DMS 273 (cell line): Measurements from ENCODE around the gene NFYC.

Experiments used
- DNase-seq: peaks from one replicate; lab custom pipeline; 2025; ENCODE audit not compliant: unreplicated experiment; lab: John Stamatoyannopoulos, UW

NFYC gene

GRCh38 chr1:40794974-40795715, 103.6 kb downstream of the NFYC start:
- no peak for DNase-seq

DNA sequence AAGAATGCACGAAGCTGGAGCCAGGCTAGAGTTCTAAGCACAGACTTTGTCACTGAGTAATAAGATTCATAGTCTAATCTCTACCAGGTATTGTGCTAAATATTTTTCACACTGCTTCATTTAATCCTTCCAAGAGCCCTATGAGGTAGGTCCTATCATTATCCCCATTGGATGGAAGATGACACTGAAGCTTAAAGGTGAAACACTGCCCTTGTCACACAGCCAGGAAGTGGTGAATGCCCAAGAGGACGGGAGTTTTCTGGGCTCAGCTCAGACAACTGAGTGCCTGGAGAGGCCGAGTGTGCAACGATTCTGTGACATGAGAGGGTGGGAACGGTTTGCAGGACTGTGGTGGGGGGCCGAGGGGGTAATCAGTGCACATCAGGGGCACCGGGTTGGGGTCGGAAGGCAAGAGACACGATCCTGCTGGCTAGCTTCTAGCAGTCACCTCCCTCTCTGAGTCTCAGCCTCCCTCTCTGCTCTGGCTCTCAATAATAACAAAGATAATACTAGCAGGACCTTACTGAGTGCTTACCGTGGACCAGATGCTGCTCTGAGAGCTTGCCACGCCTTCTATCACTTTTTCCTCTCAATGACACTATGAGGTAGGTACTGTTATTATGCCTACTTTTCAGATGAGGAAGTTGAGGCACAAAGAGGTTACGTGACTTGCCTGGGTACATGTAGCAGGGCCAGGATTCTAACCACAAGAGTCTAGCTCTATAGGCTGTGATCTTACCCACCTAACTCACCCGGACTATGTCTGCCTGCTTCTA, 104.5 kb downstream of the NFYC start:
- DNase-seq, result no peak

DNA sequence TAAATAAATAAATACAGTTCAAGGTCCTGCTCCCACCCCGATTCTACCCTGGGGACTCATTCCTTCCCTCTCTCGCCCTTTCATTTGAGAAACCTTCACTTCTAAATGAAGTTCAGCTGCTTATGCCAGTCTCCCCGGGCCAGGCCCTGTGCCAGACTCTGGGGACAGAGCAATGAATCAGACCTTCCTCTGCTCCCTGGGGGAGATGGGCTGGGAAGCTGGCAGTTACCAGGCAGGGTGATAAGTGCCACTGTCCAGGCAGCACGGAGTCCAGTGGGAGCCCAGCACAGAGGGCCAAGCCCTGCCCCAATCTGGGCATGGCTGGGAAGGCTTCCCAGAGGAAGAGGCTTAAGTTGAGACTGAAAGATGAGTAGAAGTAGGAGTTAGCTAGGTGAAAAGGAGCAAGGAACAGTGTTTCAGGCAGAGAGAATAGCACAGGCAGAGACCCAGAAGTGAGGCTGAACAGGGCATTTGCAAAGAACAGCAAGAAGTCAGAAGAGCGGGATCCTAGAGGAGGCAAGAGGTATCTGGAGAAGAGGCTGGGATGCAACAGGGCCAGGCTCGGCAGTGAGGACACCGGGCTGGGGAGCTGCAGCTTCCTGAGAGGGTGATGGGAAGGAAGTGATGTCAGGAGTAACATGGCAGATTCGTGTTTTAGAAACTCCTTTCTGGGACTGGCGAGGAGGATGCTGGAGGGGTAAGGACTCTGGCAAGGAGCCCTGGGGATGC, 105.6 kb downstream of the NFYC start:
- peak; percentile 88 for DNase-seq

DNA sequence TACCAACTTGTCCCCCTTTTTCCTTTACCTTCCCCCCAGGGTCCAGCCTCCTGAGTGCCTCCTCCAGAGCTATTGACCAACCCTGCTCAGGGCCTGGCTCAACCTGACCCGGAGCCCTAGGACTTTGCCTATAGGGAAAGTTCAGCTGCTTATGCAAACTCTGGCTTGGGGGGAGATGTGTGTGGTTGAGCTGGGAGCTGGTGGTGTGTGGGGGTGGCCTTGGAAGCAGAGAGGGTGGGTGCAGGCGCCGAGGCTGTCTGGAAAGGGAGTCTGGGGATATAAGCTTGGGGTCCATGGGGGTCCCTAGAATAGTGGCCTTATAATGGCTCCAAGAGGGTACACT, 106.1 kb downstream of the NFYC start:
- DNase-seq, result no peak

- peak; percentile 93 for DNase-seq
These were observed 107.1 kb downstream of the NFYC start for GRCh38 chr1:40798366-40799281.

- DNase-seq, result peak; percentile 93
These were observed 107.9 kb downstream of the NFYC start for GRCh38 chr1:40799351-40799867.

- no peak for DNase-seq
These were observed 110.2 kb downstream of the NFYC start for GRCh38 chr1:40801742-40802077.

DNA sequence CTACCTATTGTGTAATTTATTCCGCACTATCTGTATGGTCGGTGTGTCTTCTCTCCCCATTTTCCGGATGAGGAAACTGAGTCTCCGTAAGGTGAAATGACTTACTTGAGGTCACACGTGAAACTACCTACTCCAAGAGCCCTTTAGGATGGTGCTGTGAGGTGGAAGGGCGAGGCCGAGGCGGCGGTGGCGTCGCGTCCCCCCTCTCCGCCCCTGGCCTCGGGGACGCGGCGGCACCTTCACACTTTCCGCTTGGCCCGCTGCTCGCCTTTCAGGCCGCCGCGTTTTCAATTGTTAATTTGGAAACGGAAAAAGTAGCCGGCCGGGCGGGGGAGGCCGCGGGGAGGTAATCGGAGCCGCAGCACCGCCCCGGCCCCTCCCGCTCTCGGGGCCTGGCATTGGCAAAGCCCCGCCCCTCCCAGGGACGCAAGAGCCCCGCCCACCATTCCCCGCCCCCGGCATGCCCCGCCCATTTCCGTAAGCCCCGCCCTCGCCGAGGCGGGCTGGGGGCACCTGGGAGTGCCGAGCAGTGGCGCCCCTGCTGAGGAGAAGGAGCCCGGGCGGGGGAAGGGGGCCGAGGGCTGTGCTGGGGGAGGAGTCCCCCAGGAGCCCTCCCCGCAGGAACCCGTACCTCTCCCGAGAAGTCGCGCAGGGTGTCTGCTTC, 110.7 kb downstream of the NFYC start:
- peak; percentile 99 for DNase-seq

GRCh38 chr1:40802742-40803113, 111.2 kb downstream of the NFYC start:
- DNase-seq, result no peak

- no peak for DNase-seq
These were observed 111.9 kb downstream of the NFYC start for GRCh38 chr1:40803447-40803846.

DNA sequence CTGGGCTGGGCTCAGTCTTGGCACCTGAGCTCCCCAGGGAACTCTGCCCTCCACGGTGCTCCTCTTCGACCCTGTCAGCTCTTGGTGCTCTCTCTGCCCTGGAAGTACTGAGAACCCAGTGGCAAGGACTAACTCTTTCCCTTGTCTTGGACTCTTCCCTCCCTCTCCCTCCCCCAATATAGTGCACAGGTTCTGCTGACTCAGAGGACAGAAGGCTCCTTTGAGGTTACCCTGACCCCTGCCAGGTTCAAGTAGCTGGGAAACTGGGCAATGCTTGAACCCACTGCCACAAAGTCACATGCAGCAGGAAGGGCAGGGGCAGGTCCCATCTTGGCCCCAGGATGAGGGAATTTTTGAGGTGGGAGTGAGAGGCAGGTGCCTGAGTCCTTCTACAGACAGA, 112.4 kb downstream of the NFYC start:
- no peak for DNase-seq

DNA sequence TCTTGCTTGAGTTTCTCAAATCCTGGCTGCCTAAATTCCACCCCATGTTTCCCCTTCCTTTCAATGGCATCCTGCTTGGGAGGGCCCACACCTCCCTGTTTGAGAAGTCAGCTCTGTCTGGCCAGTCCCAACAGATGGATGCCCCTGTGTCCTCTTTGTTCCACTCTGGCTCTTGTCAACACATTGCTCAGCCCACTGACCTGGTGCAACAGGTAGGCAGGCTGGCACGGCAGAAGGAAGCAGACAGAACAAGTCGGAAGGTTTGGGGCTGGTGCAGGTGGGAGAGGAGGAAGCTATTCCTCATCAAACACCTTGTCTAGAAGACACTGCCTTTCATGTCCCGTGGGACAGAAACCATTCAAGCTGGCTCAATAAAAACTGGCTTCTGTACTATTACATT, 114.7 kb downstream of the NFYC start:
- no peak for DNase-seq

- DNase-seq, result no peak
These were observed 115.5 kb downstream of the NFYC start for GRCh38 chr1:40806731-40807695.

GRCh38 chr1:40808002-40808401, 116.5 kb downstream of the NFYC start:
- DNase-seq, result no peak

DNA sequence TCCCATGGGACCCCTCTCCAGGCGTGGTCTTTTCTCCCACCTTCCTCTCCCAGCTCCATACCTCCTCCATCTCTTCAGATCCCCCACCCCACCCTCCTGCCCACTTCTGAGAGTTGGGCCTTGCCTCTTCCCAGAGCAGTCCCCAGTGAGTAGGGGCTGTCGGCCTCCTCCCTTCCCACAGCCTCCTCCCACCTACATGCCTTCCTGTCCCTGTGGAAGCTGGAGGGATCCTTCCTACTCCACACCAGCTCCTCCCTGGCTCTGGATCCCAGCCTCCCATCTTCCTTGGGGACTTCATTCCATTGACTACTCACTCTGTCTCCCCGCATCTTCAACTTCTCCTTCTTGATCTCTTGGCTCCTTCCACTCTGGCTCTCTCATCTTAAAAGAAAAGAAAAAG, 116.9 kb downstream of the NFYC start:
- no peak for DNase-seq

DNA sequence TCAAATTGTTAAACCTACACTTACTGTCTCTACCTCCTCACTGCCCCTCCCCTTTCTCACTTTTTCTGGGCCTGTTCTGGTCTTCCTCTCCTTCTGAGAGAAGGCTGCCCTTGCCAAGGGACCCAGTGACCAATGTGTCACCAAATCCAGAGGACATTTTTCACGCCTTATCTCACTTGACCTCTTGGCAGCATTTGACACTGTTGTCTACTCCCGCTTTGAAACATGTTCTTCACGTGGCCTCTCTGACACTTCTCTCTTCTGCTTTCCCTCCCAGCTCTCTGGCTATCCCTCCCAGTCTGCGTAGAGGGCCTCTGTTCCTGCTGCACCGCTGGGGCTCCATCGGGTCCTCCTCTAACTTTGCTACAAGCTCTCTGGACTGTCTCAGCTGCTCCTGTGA, 117.4 kb downstream of the NFYC start:
- no peak for DNase-seq

GRCh38 chr1:40810927-40811326, 119.4 kb downstream of the NFYC start:
- no peak for DNase-seq

DNA sequence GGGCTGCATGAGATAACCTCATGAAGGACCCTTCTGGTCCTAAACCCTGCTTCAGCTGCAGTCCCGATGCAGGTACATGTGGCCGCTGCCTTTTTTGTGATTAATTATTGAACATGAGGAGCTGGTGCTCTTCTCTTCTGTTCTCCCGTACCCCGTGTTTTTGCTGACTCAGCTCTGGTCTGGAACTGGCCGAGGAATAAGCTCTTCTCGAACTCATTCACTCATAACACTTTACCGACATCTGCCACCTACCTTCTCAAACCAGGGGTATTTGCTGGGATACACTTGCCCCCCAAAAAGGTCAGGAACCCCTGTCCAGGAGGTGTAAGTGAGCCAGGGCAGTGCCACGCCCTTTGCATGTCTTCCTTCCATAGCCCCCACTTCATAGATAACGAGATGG, 123.9 kb downstream of the NFYC start:
- DNase-seq, result no peak

GRCh38 chr1:40817791-40818263, 126.3 kb downstream of the NFYC start:
- no peak for DNase-seq
